Stimulated activated naive CD8-positive, alpha-beta T cell treated with anti-CD3 and anti-CD28 coated beads, Interleukin-15, Interleukin-2, amounts not matched to agents 100 U/mL and 50 U/mL, for 24 hours (primary cell): Measurements from ENCODE around the gene HIGD1A.
"Not testable (repeated sequence)": the region's sequence is repeated elsewhere in the genome, so short reads cannot be mapped to it uniquely, and the experiment has no call there.

Source experiments
- ATAC-seq: fragments of 150-1000 bp; cut with Tn5 transposase; one replicate; pipeline ENCODE4 v1.10.0; 2021
- DNase-seq: peaks from one replicate; pipeline ENCODE4 v3.0.0; 2021

HIGD1A gene

GRCh38 chr3:42829083-42829627, 24.9 kb upstream of the HIGD1A start:
- DNase-seq = no peak
- no peak for ATAC-seq

DNA sequence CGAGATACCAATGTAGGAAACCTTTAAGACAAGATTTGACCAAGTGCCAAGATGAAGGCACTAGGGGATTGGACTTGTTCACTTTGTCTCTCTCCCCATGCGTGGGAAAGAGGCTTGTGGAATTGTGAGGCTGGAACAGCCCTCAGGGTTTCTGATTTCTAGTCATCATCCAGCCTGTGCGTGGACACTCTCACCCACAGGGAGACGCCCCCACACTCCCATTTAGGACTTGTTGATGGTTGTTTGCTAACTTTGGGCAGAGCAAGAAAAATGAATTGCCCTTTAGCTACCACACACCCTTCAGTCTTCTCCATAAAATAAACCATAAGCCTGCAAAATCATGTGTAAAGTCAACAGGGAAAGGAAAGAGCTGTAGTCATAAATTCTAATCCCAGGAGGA, 23.4 kb upstream of the HIGD1A start:
- no peak for DNase-seq
- ATAC-seq = no peak

DNA sequence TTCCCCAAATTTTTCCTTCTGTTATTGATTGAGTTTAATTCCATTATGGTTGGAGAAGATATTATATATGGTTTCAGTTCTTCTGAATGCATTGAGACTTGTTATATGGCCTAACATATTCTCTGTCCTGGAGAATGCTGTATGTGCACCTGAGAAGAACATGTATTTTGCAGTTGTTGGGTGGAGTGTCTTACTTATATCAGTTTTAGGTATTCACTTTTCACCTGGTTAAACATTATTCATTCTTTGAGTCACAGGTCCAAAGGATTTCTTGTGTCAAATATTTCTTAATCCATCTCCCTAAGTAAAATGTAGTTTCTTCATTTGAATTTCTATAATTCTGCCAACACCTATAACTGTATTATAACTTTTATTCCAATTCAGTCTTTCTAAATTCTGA, 22.7 kb upstream of the HIGD1A start:
- DNase-seq = no peak

DNA sequence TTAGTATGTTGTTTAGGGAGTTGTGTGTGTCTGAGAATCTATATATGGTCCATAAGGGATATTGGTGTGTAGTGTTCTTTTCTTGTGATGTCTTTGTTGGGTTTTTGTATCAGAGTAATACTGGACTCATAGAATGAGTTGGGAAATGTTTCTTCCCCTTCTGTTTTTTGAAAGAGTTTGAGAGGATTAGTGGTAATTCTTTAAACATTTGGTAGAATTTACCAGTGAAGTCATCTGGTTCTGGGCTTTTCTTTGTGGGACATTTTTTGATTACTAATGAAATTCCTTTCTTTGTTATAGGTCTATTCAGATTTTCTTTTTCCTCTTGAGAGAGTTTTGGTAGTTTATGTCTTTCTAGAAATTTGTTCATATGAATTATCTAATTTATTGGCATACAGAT, 21.9 kb upstream of the HIGD1A start:
- ATAC-seq (no peak), DNase-seq (no peak)

More for the DNA sequence above, 22.7 kb upstream of the HIGD1A start:
- no peak for ATAC-seq

- no peak for ATAC-seq
- DNase-seq = no peak
Measured at GRCh38 chr3:42823351-42823750, 19.1 kb upstream of the HIGD1A start.

DNA sequence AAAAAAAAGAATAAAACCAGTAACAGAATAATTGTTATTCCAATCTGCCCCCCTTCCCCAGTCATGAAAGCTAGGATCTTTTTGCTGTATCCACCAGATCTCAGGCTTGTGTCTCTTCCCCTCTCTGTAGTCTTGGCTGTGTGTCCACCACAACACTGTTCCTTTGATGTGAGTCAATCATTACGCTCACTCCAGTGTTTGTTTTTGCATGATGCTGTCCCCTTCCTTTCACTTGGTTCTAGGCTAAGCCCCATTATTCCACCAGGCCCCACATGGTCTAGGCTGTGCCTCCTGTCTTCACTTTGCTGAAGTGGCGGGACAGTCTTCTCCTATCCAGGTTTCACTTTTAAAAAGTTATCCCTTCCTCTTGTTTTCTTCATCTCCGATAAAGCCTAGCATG, 18.5 kb upstream of the HIGD1A start:
- no peak for DNase-seq
- no peak for ATAC-seq

DNA sequence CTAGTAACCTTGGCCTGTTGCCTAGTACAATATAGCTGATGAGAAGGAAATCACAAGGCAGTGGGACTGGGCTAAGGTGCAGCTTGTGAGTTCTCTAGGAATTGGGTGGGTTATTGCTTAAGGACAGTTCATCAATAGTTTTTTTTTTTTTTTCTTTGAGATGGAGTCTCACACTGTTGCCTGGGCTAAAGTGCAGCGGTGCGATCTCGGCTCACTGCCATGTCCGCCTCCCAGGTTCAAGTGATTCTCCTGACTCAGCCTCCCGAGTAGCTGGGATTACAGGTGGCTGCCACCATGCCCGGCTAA, 16.4 kb upstream of the HIGD1A start:
- ATAC-seq (no peak), DNase-seq (no peak)

DNA sequence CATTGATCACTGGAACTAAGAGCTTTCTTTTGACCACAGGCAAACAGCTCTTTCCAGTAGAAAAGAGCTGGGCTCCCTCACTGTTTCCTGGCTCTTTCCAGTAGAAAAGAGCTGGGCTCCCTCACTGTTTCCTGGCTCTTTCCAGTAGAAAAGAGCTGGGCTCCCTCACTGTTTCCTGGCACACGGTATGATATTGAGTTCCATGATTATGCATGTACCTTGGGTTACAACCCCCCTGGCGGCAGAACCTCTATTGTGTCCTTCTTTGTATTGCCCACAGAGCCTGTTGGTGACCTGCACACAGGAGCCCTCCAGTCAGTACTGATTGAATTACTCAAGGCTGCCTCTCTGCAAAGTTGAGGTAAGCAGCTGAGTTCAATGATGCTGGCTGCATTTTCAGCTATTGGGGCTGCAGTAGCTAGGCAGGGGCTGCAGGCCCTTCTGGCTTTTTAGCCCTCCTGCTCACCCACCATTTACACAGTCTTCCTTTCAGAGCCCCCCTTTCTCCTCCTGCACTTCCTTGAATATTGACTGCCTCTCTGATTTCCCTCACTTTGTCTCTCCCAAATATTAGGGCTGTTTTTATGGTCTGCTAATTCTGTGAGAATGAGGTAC, 15.2 kb upstream of the HIGD1A start:
- ATAC-seq (no peak), DNase-seq (no peak)

DNA sequence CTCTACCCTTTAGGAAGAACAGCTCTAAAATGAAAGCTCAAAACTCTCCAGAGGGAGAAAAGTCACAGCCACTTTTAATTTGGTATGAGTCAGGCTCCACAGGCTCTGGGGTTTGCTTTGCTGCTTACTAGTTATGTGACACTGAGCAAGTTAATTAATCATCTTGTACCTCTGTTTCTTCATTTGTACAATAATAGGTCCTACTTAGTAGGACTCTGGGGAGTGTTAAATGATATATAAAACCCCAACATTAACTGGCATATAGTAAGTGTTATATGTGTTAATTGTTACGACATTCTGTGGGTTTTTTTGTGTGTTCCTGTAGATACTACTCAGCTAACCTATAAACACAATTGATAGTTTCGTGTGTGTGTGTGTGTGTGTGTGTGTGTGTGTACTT, 11.5 kb upstream of the HIGD1A start:
- DNase-seq (no peak), ATAC-seq (no peak)

GRCh38 chr3:42814914-42815507, 10.7 kb upstream of the HIGD1A start:
- DNase-seq = no peak
- ATAC-seq = no peak

DNA sequence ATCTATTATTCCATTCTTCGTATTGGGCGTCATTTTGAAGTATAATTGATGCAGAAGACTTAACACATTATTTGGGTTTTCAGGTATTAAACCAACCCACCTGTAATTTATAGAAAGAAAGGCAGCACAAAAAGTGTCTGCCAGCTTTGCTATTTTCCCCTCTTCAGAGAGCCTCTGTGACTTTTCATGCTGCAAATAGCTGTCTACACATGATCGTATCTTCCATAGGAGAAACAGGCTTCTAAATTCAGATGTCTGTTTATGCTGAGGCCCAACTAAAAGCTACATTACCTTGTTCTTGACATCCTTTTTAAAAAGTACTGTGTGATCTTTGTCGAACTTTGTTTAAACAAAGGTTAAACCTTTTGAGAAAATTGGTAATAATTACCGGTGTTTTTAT, 10.0 kb upstream of the HIGD1A start:
- DNase-seq = no peak
- ATAC-seq = no peak

- not testable (repeated sequence) for DNase-seq, ATAC-seq
Measured at GRCh38 chr3:42811118-42811883, 7.0 kb upstream of the HIGD1A start.

- not testable (repeated sequence) for ATAC-seq, DNase-seq
Measured at GRCh38 chr3:42810706-42811105, 6.4 kb upstream of the HIGD1A start.

DNA sequence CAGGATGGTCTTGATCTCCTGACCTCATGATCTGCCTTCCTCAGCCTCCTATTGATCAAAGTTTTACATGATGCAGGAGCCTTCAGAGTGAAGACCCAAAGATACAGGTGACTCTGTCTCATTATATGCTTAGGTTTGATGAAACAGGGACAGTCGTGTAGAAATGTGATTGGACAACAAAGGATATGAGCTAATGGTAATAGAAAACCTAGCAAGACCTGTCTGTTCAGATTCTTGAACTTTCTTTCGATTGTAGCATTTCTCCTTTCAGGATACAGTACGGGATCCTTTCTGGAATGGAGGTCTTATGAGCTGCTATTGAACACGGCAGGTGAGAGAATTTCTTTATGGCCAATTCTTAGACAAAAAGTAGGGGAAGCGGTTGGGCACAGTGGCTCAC, 4.9 kb upstream of the HIGD1A start, which contains the start of gene ACKR2:
TSS of gene ACKR2 (plus strand) at position 244 of the 400 bp plus-strand sequence. CDS start 55,058 bp downstream, outside the sequence.
- DNase-seq (no peak), ATAC-seq (no peak)

DNA sequence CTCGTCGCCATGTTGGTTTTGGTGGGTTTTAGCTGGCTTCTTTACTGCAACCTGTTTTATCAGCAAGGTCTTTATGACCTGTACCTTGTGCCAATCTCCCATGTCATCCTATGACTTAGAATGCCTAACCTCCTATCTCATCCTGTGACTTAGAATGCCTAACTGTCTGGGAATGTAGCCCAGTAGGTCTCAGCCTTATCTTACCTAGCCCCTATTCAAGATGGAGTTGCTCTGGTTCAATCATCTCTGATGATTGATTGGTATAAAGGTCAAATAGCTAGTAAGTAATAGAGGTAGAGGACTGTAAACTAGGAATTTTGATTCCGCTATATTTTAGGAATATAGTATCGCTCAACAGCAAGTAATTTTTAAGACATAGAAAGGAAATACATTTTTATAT, 3.6 kb upstream of the HIGD1A start:
- no peak for ATAC-seq

DNA sequence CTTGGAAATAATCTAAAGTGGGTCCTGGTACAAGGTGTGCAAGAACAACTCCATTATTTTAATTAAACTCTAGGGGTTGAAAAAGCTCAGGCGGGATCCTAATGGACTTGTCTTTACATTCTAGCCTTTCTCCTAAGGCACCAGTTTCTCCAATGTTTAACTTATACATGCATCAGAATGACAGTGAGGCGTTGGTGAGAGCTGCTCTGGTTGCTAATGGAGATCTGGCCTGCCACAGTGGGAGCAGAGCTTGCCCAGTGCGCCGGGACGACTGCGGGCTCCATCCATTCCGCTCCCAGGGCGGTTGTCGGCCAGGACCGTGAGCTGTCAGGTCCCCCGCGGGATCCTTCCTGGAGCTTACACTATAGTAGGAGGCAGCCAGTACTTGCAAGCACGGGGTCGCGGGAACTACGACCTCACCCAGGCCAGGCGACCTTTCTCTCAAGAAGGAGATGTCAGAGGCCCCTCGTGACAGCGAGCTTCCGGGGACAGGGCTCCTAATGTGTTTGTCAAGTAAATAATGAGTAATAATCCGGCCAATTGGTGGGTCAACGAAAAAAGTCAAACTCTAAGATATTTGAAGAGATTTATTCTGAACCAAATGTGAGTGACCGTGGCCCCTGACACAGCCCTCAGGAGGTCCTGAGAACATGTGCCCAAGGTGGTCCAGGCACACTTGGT, 991 bp upstream of the HIGD1A start:
- DNase-seq (no peak), ATAC-seq (no peak)

More for the DNA sequence above, 3.6 kb upstream of the HIGD1A start:
- no peak for DNase-seq

DNA sequence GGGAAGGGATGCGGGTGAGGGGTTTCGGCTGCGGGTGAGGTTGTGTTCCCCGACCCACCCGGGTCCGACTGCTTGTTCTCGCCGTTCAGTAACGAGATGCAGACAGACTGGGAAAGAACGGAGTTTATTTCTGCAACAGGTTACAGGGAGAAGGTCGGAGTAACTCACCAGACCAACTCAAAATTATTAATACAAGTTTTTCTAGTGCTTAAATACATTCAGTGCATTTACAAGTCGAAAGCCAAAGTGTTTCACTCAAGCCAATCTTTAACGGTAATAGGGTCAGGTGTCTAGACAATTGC, 492 bp upstream of the HIGD1A start:
- DNase-seq = no peak
- no peak for ATAC-seq

- DNase-seq = peak; percentile 49
- peak; percentile 16 for ATAC-seq
Measured at GRCh38 chr3:42803414-42804105, 730 bp downstream of the HIGD1A start.

DNA sequence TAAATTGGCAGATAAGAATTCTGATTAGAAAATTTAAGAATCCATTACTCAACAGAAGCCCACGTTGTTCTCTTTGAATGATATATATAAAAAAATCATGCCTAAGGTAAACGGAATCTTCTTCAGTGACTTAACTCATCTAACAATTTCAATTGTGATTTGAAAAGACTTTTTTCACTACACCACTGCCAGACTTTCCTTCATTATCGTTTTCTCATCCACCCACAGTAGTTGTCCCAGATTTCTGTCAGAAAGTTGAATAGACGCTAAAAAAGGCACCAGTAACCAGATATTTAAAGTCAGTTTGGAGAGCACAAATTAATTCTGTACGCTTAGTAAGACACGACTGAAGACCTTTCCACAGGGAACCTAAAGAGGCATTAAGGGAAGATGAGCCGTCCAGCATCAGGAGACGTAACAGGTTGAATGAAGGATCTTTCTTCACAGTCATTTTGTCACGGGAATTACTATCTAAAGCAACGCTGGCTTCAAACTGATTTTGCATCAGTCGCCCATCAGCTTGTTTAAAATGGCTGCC, 1.3 kb downstream of the HIGD1A start:
- ATAC-seq (no peak), DNase-seq (no peak)

DNA sequence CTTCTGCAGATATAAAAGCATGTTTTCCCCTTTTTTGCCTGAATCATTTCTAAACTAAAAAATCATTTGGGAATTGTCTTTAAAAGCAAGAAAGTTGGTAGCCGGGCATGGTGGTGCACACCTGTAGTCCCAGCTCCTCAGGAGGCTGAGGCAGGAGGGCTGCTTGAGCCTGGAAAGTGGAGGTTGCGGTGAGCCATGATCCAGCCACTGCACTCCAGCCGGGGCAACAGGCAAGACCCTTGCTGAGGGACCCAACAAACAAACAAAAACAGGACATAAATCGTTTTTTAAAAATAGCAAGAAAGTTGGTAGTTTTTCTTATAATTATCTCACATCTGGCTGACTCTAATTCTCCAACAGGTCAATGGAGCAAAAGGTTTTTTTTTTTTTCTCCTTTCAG, 2.5 kb downstream of the HIGD1A start:
- ATAC-seq (no peak), DNase-seq (no peak)

DNA sequence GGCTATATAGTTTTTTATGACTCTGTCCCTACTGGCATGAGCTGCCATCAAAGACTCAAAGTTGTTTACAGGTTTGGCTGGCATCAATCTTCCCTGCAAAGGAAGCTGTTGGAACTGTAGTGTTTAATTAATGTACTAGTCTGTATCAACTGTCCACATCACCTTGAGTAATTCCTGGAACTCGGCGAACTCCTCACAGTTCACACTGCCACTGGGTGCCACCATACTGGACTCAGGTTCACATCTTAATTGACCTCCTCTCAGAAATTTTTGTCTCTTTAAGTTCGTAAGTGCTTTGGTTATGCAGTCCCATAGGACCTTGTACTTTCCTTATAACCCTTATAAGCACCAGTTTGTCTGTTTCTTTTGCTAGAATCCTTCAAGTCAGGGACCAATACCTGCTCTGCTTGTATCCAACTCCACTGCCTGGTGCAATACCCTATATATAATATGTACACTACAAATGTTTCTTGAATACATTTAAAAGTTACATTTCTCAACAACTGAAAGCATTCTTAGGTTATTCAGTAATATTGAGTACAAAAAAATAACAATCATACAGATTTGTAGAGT, 3.2 kb downstream of the HIGD1A start:
- DNase-seq = no peak

DNA sequence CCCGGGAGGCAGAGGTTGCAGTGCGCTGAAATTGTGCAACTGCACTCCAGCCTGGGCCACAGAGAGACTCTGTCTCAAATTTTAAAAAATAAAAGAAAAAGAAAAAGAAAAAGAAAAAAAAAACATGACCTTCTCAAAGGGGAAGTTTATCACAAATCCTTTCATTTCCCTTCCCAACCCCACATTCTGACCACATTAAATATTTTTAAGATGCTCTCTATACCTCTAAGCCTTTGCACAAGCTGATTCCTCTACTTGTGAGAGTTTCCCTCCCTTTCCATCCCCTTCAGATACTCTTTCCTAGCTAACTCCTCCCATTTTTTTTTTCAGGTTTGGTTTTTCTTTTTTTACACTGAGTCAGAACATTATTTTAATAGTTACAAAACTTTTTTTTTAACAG, 4.0 kb downstream of the HIGD1A start:
- ATAC-seq (no peak), DNase-seq (no peak)

More for the DNA sequence above, 3.2 kb downstream of the HIGD1A start:
- ATAC-seq = no peak
